Esophagus muscularis mucosa (tissue), 4 donors: ENCODE results near the gene TM4SF4. TPM values are rescaled to one million over a fixed set of nuclear protein-coding genes. Genes with fewer than 3 reads are reported as not detected.

Experiments
- DNase-seq: peaks from one replicate; pipeline ENCODE4 v3.0.0-alpha.2; 2017; ENCODE audit errors: extremely low spot score
- H3K27ac ChIP-seq, 4 donors: fragments of 200-600 bp; sonication (generic); replicated peaks in 1 of 4; 1 replicate in 3 of 4; 2 replicates in 1 of 4; pipeline ENCODE4 v1.5.1; 2016 to 2019; ENCODE audit warnings: mild to moderate bottlenecking in 1 of 4
- H3K27me3 ChIP-seq, 4 donors: fragments of 200-600 bp; sonication (generic); one replicate each; pipeline versions ENCODE4 v1.5.1 to v1.6.0; 2016 to 2019
- H3K36me3 ChIP-seq, 4 donors: fragments of 200-600 bp; sonication (generic); one replicate each; pipeline ENCODE4 v1.5.1; 2016 to 2019
- H3K4me1 ChIP-seq, 4 donors: fragments of 200-600 bp; sonication (generic); one replicate each; pipeline ENCODE4 v1.5.1; 2016 to 2019
- H3K4me3 ChIP-seq, 4 donors: fragments of 200-600 bp; sonication (generic); 1 replicate in 2 of 4; 2 replicates in 2 of 4; pipeline ENCODE4 v1.5.1; 2016 to 2019; ENCODE audit warnings: mild to moderate bottlenecking in 4 of 4, moderate library complexity in 1 of 4
- H3K9me3 ChIP-seq, 4 donors: fragments of 200-600 bp; sonication (generic); 1 replicate in 3 of 4; 2 replicates in 1 of 4; pipeline ENCODE4 v1.5.1; 2016 to 2019
- CTCF ChIP-seq, 3 experiments: fragments of 200-600 bp in 2 of 3; fragments of 450-650 bp in 1 of 3; sonication (generic) in 2 of 3; IDR thresholded peaks; one replicate each; pipeline ENCODE4 v1.5.1; 2017 to 2019; ENCODE audit warnings: antibody characterized with exemption in 3 of 3, mild to moderate bottlenecking in 2 of 3, moderate library complexity in 1 of 3
- EP300 ChIP-seq: sonication (generic); formaldehyde crosslinking; IDR thresholded peaks from one replicate; pipeline ENCODE4 v1.6.1; 2017; ENCODE audit warnings: antibody characterized with exemption
- POLR2A ChIP-seq: fragments of 450-650 bp; IDR thresholded peaks from one replicate; pipeline ENCODE4 v1.6.1; 2017; ENCODE audit warnings: antibody characterized with exemption, moderate library complexity, mild to moderate bottlenecking, low read depth
- POLR2AphosphoS5 ChIP-seq, 2 donors: sonication (generic); formaldehyde crosslinking; IDR thresholded peaks; one replicate each; pipeline ENCODE4 v1.6.1; 2017; ENCODE audit warnings: antibody characterized with exemption in 2 of 2
- WGBS: methylation state at CpG from one replicate; pipeline ENCODE4 v1.1.5; 2018; 5-methylcytosine and 5-hydroxymethylcytosine counted together
- intact Hi-C: fragments of 100-400 bp; cut with DNase I; formaldehyde crosslinking; loops from one replicate; pipeline ENCODE4 v1.15.1; 2023
- total RNA-seq, 4 donors: library from RNA; depleted of rRNA; stranded (reverse); fragments of >200 nt; gene quantifications; one replicate each; pipeline versions ENCODE4 v1.1.0 to v1.2.1, GENCODE V29; 2016

TM4SF4 gene
- total RNA-seq, 4 donors from 2014 or later = 0.11 to 5.5 (median 2.7) TPM; not detected in 1

- Histone ChIP-seq H3K27me3 (no peaks in the 10 kb centered on the region), H3K36me3 (no peaks in the 10 kb centered on the region), H3K4me1 (no peaks in the 10 kb centered on the region), H3K27ac (no peak overlapping the region), H3K4me3 (no peak overlapping the region), H3K9me3 (no peaks in the 10 kb centered on the region)
- intact Hi-C loops = loop anchor here (2.0 kb wide), 1 partner anchor 280 kb away; no protein-coding TSS in a partner anchor
- DNase-seq = no peak
- no peak for TF ChIP-seq POLR2AphosphoS5 (IDR thresholded peaks at IDR 0.05)
- no peak for TF ChIP-seq CTCF (IDR thresholded peaks at IDR 0.05)
- TF ChIP-seq POLR2A = no peak
- no peak for TF ChIP-seq EP300
- 76% methylated on average over 6 of the region's 6 CpGs for WGBS
These were observed 20.5 kb downstream of the TM4SF4 start for GRCh38 chr3:149494759-149495580.

GRCh38 chr3:149495581-149496125, 21.2 kb downstream of the TM4SF4 start:
- Histone ChIP-seq H3K36me3 (no peaks in the 10 kb centered on the region), H3K27ac (no peak overlapping the region), H3K4me3 (no peak overlapping the region), H3K27me3 (no peaks in the 10 kb centered on the region), H3K9me3 (no peaks in the 10 kb centered on the region), H3K4me1 (no peaks in the 10 kb centered on the region)
- TF ChIP-seq CTCF (IDR thresholded peaks at IDR 0.05) = no peak
- TF ChIP-seq POLR2AphosphoS5 (IDR thresholded peaks at IDR 0.05) = no peak
- no peak for TF ChIP-seq POLR2A
- no peak for TF ChIP-seq EP300
- intact Hi-C loops = loop anchor here (2.0 kb wide), 1 partner anchor 279 kb away; no protein-coding TSS in a partner anchor
- DNase-seq = no peak
- 82% methylated on average over 6 of the region's 6 CpGs for WGBS

- Histone ChIP-seq H3K27me3 (no peaks in the 10 kb centered on the region), H3K9me3 (no peaks in the 10 kb centered on the region), H3K27ac (no peak overlapping the region), H3K36me3 (no peaks in the 10 kb centered on the region), H3K4me3 (no peak overlapping the region), H3K4me1 (no peaks in the 10 kb centered on the region)
- intact Hi-C loops = no loop called here
- TF ChIP-seq POLR2AphosphoS5 (IDR thresholded peaks at IDR 0.05) (no peak), POLR2A (no peak), EP300 (no peak), CTCF (IDR thresholded peaks at IDR 0.05) (no peak)
- WGBS = 92% methylated on average over 4 of the region's 4 CpGs
- no peak for DNase-seq
These were observed 22.4 kb downstream of the TM4SF4 start for GRCh38 chr3:149496891-149497290.

- H3K27me3 ChIP-seq = no peaks in the 10 kb centered on the region
- H3K36me3 ChIP-seq = no peaks in the 10 kb centered on the region
- no peaks in the 10 kb centered on the region for H3K9me3 ChIP-seq
- intact Hi-C loops = no loop called here
- WGBS = 68% methylated on average over 4 of the region's 4 CpGs
- no peaks in the 10 kb centered on the region for H3K4me1 ChIP-seq
- no peak for TF ChIP-seq POLR2A
- no peak for TF ChIP-seq POLR2AphosphoS5 (IDR thresholded peaks at IDR 0.05)
- no peak for TF ChIP-seq EP300
- TF ChIP-seq CTCF (IDR thresholded peaks at IDR 0.05) = no peak
- no peak overlapping the region for H3K27ac ChIP-seq
- no peak overlapping the region for H3K4me3 ChIP-seq
- DNase-seq = no peak
These were observed 23.6 kb downstream of the TM4SF4 start for GRCh38 chr3:149497966-149498670.
